Right cardiac atrium (tissue), 5 donors: ENCODE data around the gene TMEM267. TPM values are rescaled to one million over a fixed set of nuclear protein-coding genes. Genes with fewer than 3 reads are reported as not detected.
"Not testable (repeated sequence)": the region's sequence is repeated elsewhere in the genome, so short reads cannot be mapped to it uniquely, and the experiment has no call there.

Source experiments
- ATAC-seq, 2 donors: fragments of 200-7000 bp; cut with Tn5 transposase; one replicate each; pipeline versions ENCODE4 v1.8.0 to v1.9.1; 2020; ENCODE audit warnings: moderate library complexity in 2 of 2, mild to moderate bottlenecking in 1 of 2
- DNase-seq, 3 donors: peaks; one replicate each; pipeline ENCODE4 v3.0.0-alpha.2; 2020
- H3K27ac ChIP-seq: one replicate; pipeline ENCODE4 v1.5.1; 2013; ENCODE audit warnings: mild to moderate bottlenecking, low read length, control low read depth, moderate library complexity
- H3K27me3 ChIP-seq: one replicate; pipeline ENCODE4 v1.6.1; 2013; ENCODE audit not compliant: control insufficient read depth, insufficient read depth
- H3K4me1 ChIP-seq: one replicate; pipeline ENCODE4 v1.6.1; 2013; ENCODE audit warnings: low read length; ENCODE audit not compliant: control insufficient read depth, insufficient read depth
- H3K4me3 ChIP-seq: one replicate; pipeline ENCODE4 v1.5.1; 2013; ENCODE audit warnings: low read length, control low read depth
- H3K9me3 ChIP-seq: one replicate; pipeline ENCODE4 v1.6.1; 2013; ENCODE audit warnings: low read length; ENCODE audit not compliant: control insufficient read depth
- whole genome bisulfite sequencing: extraction: QIAGEN DNeasy Blood & Tissue Kit; methylation state at CpG from one replicate; pipeline ENCODE4 v1.1.7; 2013; 5-methylcytosine and 5-hydroxymethylcytosine counted together
- intact Hi-C, 4 donors: fragments of 100-400 bp; cut with DNase I; formaldehyde crosslinking; loops; one replicate each; pipeline versions ENCODE4 v1.11.0 to v1.14.0; 2022 to 2023
- long read RNA-seq, 4 donors: library from polyadenylated mRNA; unstranded; transcript quantifications; one replicate each; pipeline ENCODE4 v2.0.0, GENCODE V29; 2020 to 2021
- polyA plus RNA-seq: library from polyadenylated mRNA; stranded (reverse); fragments of 200-250 nt; gene quantifications from one replicate; pipeline ENCODE4 v1.2.3, GENCODE V29; 2013
- total RNA-seq, 4 donors: library from RNA; stranded (reverse); fragmentation: NEBNext Ultra II Directional; extraction: Animal tissue kit (Norgen Biotek cat#: 25700); gene quantifications; one replicate each; pipeline ENCODE4 v1.2.1, GENCODE V29; 2021
- donor health status: healthy with polysubstance abuse.
- donor health status: DM: no; HTN: yes; CAD: no.
- donor health status: DM: no; HTN: no; CAD: no.
- donor health status: DM: no; HTN: yes; CAD: no; lungs with severe emphysema.
- donor health status: DM: yes; HTN: yes; CAD: no.

TMEM267 gene, protein sequence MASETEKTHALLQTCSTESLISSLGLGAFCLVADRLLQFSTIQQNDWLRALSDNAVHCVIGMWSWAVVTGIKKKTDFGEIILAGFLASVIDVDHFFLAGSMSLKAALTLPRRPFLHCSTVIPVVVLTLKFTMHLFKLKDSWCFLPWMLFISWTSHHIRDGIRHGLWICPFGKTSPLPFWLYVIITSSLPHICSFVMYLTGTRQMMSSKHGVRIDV
- 10 to 100 TPM in 1 of 4 donors, 1 to 10 TPM in 3; 6.5 to 12.4 (median 8.1) TPM for total RNA-seq
- 5.3 TPM for polyA plus RNA-seq
- long read RNA-seq, donor 1, transcript TMEM267-201 (3 exons, 2,338 nt) = major isoform, 18 of 30 reads
- long read RNA-seq, donor 1, partial matches to known transcripts = 2 of 30 reads
- long read RNA-seq, donor 1, other reads (novel, unspliced or antisense) = 6 of 30 reads
- long read RNA-seq, donor 2, transcript TMEM267-201 (3 exons, 2,338 nt) = major isoform, 7 of 11 reads
- long read RNA-seq, donor 2, partial matches to known transcripts = 2 of 11 reads
- long read RNA-seq, donor 2, other reads (novel, unspliced or antisense) = 2 of 11 reads
- long read RNA-seq, donor 3, transcript TMEM267-203 (4 exons, 736 nt) = minor isoform, 5 of 98 reads
- long read RNA-seq, donor 3, transcript TMEM267-201 (3 exons, 2,338 nt) = major isoform, 73 of 98 reads
- long read RNA-seq, donor 3, partial matches to known transcripts = 8 of 98 reads
- long read RNA-seq, donor 3, other reads (novel, unspliced or antisense) = 9 of 98 reads
- long read RNA-seq, donor 4, partial matches to known transcripts = 1 of 10 reads
- long read RNA-seq, donor 4, other reads (novel, unspliced or antisense) = 1 of 10 reads

DNA sequence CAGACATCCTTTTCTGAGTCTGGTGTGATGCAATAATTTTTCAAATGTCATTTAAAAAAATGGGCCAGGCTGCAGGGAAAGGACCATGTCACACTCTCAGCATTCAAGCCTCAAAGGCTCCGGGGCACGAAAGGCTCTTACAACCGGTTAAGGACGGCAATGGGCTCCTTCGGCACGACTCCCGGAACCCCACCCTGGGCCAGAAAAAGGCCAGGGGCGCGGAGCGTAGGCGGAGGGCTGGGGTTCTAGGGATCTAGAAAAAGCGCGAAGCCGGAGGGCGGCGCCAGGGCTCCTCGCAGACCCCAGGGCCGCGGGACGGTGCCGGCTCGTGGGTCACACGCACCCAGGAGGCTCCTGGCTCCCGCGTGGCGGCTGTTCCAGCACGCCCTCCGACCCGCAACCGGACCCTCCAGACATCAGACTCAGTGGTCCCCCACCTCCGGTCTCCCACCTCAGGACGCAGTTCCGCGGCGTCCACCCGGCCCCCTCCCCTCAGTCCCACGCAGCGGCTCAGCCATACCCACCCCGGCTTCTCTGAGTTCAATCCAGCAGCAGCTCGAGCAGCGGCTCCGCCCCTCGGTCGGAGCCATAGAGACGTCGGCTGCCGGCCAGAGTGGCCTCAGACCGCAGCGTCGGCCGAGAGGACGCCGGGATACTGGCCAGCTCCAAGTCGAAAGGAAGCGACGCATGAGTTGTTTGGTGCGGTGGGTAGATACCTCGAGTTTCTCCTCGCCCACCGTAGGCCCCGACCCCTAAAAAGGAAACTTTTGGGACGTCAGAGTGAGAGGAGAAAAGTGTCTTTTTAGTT lies at the start of gene TMEM267:
Gene TMEM267 (minus strand): TSS at position 568 of the 808 bp plus-strand sequence. CDS start 29,896 bp downstream, outside the sequence.
- peak; percentile 99 for ATAC-seq
- H3K27ac ChIP-seq = peak within 1 kb of the TSS; percentile 99
- WGBS = under 1% methylated on average over 62 of the region's 62 CpGs
- intact Hi-C loops = no loop called here
- no peaks in the 10 kb centered on the region for H3K9me3 ChIP-seq
- no peaks in the 10 kb centered on the region for H3K4me1 ChIP-seq
- H3K27me3 ChIP-seq = no peaks in the 10 kb centered on the region
- peak; percentile 94 to 98 (median 97) for DNase-seq
- peak within 1 kb of the TSS; percentile 74 for H3K4me3 ChIP-seq

DNA sequence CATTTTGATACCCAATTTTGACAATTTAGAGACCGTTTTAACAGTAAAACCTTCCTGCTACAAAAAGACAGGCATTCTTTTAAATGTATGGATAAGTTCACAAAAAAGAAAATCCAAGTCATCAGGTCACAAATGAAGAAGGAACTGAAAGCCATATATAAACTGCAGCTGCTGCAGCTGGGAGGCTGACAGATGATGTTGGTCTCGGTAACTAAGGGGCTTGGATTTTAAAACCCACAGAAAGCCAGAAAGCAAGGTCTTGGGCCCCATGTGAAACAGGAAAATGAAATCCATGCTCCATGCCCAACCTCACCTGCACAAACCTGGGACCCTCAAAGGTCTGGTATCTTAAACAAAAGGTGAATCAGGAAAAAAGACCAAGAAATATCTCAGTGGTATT lies 47.0 kb upstream of the TMEM267 start:
- no peaks in the 10 kb centered on the region for H3K4me1 ChIP-seq
- no peaks in the 10 kb centered on the region for H3K9me3 ChIP-seq
- H3K27me3 ChIP-seq = no peaks in the 10 kb centered on the region
- intact Hi-C loops = no loop called here
- H3K27ac ChIP-seq = no peak overlapping the region
- no peak for ATAC-seq
- WGBS = 93% methylated on average over 2 of the region's 2 CpGs
- DNase-seq = no peak
- H3K4me3 ChIP-seq = no peak overlapping the region

DNA sequence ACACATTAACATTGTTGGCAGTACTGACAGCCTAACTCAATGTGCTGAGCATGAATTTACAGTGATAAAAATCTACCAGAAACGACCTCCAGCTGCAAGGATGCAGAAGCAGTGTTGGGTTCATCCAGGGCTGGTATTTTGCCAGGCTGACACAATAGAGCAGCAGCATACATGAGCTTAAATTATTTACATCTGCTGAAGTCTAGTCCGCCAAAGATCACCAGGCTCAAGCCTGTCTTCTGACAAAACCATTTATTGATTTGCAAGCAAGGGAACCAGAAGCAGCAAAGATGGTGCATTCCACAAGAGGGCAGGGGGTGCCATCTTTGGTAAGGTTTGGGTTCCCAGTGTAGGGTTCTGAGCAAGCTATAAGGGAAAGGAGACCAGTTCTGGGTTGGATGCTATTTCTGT lies 40.0 kb upstream of the TMEM267 start:
- intact Hi-C loops = no loop called here
- WGBS = 66% methylated on average over 2 of the region's 2 CpGs
- no peak overlapping the region for H3K4me3 ChIP-seq
- ATAC-seq (no peak), DNase-seq (no peak)
- H3K27ac ChIP-seq = no peak overlapping the region
- H3K27me3 ChIP-seq = no peaks in the 10 kb centered on the region
- no peaks in the 10 kb centered on the region for H3K9me3 ChIP-seq
- no peaks in the 10 kb centered on the region for H3K4me1 ChIP-seq

DNA sequence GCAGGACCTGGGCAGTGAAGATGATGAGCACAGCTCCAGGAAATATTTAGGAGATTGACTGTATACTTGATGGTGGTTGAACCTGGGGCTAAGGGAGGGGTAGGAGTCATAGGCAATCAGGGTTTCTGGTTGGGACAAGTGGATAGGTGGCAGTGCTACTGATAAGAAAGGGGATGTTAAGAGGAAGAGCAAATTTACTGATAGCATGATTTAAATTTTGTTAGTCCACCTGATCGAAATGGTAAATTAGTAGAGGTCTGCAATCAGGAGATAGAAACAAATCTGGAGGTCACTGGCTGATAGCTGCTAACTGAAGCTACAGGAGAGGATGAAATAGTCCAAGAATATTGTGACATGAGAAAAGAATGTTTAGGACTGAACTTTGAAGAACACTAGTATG lies 37.0 kb upstream of the TMEM267 start:
- Histone ChIP-seq H3K27ac (no peak overlapping the region), H3K4me1 (peaks cover 3% of the 10 kb centered on the region), H3K9me3 (no peaks in the 10 kb centered on the region), H3K4me3 (no peak overlapping the region), H3K27me3 (no peaks in the 10 kb centered on the region)
- DNase-seq (no peak), ATAC-seq (no peak)
- 96% methylated on average over 1 of the region's 1 CpG for WGBS
- intact Hi-C loops = no loop called here

DNA sequence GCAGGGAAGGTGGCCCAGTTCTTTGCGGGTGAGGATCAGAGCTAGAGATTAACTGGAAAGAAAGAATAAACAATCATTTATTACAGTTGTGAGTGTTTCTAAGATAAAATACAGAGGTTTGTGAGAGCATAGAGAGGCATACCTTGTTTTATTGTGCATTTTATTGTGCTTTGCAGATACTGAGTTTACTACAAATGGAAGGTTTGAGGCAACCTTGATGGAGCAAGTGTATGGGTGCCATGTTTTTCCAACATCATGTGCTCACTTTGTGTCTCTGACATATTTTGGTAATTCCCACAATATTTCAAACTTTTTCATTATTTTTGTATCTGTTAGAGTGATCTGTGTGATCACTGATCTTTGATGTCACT lies 32.0 kb upstream of the TMEM267 start:
- H3K9me3 ChIP-seq = no peaks in the 10 kb centered on the region
- peak overlapping the region; percentile 46 for H3K27ac ChIP-seq
- ATAC-seq (no peak), DNase-seq (no peak)
- intact Hi-C loops = loop anchor here in 1 of 4 donors (10.0 kb wide), 1 partner anchor 201 kb away; the partner anchor contains the start of gene HMGCS1
- peaks cover 3% of the 10 kb centered on the region for H3K4me1 ChIP-seq
- WGBS = 36% methylated on average over 1 of the region's 1 CpG
- H3K4me3 ChIP-seq = peak overlapping the region; percentile 97
- H3K27me3 ChIP-seq = no peaks in the 10 kb centered on the region

DNA sequence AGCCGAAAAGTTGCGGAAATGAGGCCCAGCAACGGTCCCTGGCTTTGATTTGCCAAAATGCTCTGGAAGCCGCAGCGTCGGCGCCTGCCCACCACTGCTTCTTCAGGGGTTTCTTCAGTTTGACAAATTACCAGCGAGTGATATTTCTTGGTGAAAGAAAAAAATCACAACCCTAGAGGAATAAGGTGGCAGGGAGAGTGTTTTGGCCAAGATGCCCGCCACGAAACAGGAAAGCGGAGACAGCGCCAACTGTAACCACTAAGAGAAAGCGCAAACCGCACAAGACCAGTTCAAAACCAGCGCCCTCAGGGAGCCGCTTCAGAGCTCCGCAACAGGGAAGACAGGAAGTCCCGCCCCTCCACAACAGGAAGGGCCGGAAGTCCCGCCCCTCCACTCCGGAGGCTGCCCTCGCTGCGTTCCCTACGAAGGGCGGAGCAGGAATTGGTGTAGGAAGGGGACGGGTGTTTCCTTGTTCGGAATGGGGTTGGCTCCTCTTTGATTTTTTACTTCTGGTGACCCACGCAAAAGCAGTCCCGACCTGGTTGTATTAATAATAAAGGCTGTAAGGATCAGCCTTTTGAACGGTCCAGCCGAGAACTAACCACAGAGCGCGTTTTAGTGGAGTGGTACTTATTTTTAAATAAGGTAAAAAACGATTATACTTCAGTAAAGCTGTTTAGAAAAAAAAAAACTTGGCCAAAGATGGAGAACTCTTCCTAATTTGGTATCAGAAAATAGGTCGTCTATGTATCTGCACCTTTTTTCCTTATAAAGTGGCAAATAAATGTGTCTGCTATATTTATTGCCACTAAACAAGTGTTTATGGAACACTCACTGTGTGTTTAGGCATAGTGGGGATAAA lies 31.4 kb upstream of the TMEM267 start, which contains the start of gene C5orf34:
Gene C5orf34 (minus strand): TSS at position 333 of the 862 bp plus-strand sequence. CDS start 5,809 bp downstream, outside the sequence.
- peak within 1 kb of the TSS; percentile 97 for H3K4me3 ChIP-seq
- H3K9me3 ChIP-seq = no peaks in the 10 kb centered on the region
- DNase-seq (peak; percentile 96 to 98 (median 98)), ATAC-seq (peak; percentile 100)
- under 1% methylated on average over 35 of the region's 35 CpGs for WGBS
- no peaks in the 10 kb centered on the region for H3K27me3 ChIP-seq
- H3K27ac ChIP-seq = peak within 1 kb of the TSS; percentile 91
- peaks cover 3% of the 10 kb centered on the region for H3K4me1 ChIP-seq
- intact Hi-C loops = loop anchor here in 1 of 4 donors (10.0 kb wide), 1 partner anchor 200 kb away; the partner anchor contains the start of gene HMGCS1

DNA sequence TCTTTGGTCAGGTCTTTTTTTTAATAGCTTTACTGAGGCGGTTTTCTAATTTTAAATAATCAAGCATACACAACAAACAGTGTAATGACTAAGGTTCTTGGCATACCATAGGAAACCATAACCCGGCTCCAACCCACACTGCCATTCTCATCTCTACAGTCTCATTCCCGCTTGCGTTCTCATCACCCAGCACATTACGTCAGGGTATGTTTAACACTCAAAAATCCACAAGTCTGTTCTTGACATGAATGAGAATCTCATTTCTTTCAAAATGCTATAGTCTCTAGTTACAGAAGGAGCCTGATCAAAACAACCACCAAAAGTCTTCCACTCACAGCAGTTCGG lies 30.8 kb upstream of the TMEM267 start:
- intact Hi-C loops = loop anchor here in 1 of 4 donors (10.0 kb wide), 1 partner anchor 200 kb away; the partner anchor contains the start of gene HMGCS1
- ATAC-seq = peak in 1 of 2 donors; percentile 13

DNA sequence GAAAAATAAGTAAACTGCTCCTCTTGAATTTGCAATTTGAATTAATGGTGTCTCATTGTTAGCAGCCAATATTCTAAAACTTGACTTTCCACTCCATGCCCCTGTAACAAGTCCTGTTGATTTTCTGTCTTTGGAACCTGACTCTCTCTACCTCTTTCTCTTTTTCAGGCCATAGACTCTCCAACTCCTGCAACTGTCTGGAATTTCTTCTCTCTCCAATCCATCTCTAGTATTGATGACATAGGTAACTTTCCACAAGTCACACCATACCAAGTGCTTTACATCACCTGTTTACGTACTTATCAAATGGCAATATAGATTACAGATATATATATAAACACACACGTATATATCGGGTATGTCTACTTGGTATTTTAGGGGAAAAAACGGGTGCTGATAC lies 30.4 kb upstream of the TMEM267 start:
- intact Hi-C loops = loop anchor here in 1 of 4 donors (10.0 kb wide), 1 partner anchor 199 kb away; the partner anchor contains the start of gene HMGCS1
- H3K9me3 ChIP-seq = no peaks in the 10 kb centered on the region
- peak overlapping the region; percentile 97 for H3K4me3 ChIP-seq
- peaks cover 3% of the 10 kb centered on the region for H3K4me1 ChIP-seq
- DNase-seq (no peak), ATAC-seq (no peak)
- H3K27ac ChIP-seq = no peak overlapping the region
- 15% methylated on average over 4 of the region's 4 CpGs for WGBS
- H3K27me3 ChIP-seq = no peaks in the 10 kb centered on the region

More for the DNA sequence above, 30.8 kb upstream of the TMEM267 start:
- Histone ChIP-seq H3K4me1 (peaks cover 3% of the 10 kb centered on the region), H3K27me3 (no peaks in the 10 kb centered on the region), H3K27ac (peak overlapping the region; percentile 86), H3K9me3 (no peaks in the 10 kb centered on the region), H3K4me3 (peak overlapping the region; percentile 97)
- WGBS = 2% methylated on average over 6 of the region's 6 CpGs
- DNase-seq = no peak

DNA sequence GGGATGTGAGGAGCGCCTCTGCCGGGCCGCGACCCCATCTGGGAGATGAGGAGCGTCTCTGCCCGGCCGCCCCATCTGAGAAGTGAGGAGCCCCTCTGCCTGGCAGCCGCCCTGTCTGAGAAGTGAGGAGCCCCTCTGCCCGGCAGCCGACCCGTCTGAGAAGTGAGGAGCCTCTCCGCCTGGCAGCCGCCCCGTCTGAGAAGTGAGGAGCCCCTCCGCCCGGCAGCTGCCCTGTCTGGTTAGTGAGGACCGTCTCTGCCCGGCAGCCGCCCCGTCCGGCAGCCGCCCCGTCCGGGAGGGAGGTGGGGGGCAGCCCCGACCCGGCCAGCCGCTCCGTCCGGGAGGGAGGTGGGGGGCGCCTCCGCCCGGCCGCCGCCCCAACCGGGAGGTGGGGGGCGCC lies 27.4 kb upstream of the TMEM267 start:
- not testable (repeated sequence) for H3K4me3 ChIP-seq, H3K27ac ChIP-seq, H3K27me3 ChIP-seq, H3K4me1 ChIP-seq, ATAC-seq, H3K9me3 ChIP-seq
- WGBS = 91% methylated on average over 35 of the region's 36 CpGs
- peak in 2 of 3 donors; percentile 44 to 58 for DNase-seq
- intact Hi-C loops = loop anchor here in 1 of 4 donors (10.0 kb wide), 1 partner anchor 196 kb away; the partner anchor contains the start of gene HMGCS1
